ENCODE results near the gene CAVIN3. TPM values are rescaled to one million over a fixed set of nuclear protein-coding genes. Genes with fewer than 3 reads are reported as not detected.

The CAVIN3 gene
- total RNA-seq = 10 to 100 TPM in 2 of 3 donors, 1 to 10 TPM in 1; 8.6 to 26.1 (median 14.0) TPM

DNA sequence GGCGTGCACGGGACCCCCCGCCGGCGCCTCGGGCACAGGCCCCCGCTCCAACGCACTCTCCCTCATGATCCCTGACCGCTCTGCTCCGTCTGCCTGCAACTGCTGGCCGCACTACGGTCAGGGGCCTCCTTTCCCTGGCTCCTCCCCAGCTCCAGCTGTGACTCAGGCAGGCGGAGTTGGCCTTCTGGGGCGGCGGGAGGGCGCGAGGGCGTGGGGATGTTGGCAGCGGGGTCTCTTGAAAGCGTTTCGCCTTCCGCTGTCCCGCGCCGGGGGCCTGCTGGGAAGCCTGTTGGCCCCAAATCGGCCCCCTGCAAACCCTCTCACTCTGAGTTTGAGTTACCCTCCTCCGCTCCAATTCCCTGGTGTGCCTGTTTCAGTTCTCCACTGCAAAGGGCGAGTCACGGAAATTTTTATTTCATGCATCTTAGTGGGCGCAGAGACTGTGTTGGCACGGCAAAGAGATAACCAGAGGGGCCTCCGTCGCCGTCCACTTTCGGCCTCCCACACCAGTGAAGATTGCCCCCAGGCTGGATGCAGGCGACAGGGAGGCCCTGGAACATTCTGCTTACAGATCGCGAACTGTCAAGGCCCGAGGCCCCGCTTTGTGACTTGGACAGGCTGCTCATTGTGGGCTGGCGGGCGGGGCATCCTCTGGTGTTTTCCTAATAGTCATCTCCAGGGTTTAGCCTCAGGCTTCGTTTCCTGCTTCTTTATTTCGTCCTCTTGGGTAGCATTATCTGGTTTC is at the start of gene CAVIN3:
Gene CAVIN3 (minus strand): TSS at position 91 of the 745 bp plus-strand sequence. CDS start 25 bp downstream, at position 66.
- DNase-seq (peak; percentile 9), ATAC-seq (peak; percentile 68 to 71)
- Mint-ChIP-seq H3K4me1 (ENCODE audit: low read depth) (peaks cover 29% of the 10 kb centered on the region), H3K36me3 (ENCODE audit: insufficient read depth) (no peaks in the 10 kb centered on the region), H3K9me3 (no peaks in the 10 kb centered on the region), H3K27me3 (ENCODE audit: low read depth) (peaks cover 49% of the 10 kb centered on the region), H3K4me3 (peak within 1 kb of the TSS; percentile 74)

- no peaks in the 10 kb centered on the region for H3K9me3 Mint-ChIP-seq
- no peak for DNase-seq
- H3K4me3 Mint-ChIP-seq = no peak overlapping the region
- no peaks in the 10 kb centered on the region for H3K36me3 Mint-ChIP-seq (ENCODE audit: insufficient read depth)
- no peak for ATAC-seq
- H3K27me3 Mint-ChIP-seq (ENCODE audit: low read depth) = no peaks in the 10 kb centered on the region
- H3K4me1 Mint-ChIP-seq (ENCODE audit: low read depth) = no peaks in the 10 kb centered on the region
These were observed 45.4 kb upstream of the CAVIN3 start for GRCh38 chr11:6365659-6366058.

- Mint-ChIP-seq H3K36me3 (ENCODE audit: insufficient read depth) (no peaks in the 10 kb centered on the region), H3K4me1 (ENCODE audit: low read depth) (no peaks in the 10 kb centered on the region), H3K4me3 (no peak overlapping the region), H3K27me3 (ENCODE audit: low read depth) (no peaks in the 10 kb centered on the region), H3K9me3 (no peaks in the 10 kb centered on the region)
- ATAC-seq = peak; percentile 89 to 93
- peak; percentile 58 for DNase-seq
These were observed 42.8 kb upstream of the CAVIN3 start for GRCh38 chr11:6362873-6363678.

DNA sequence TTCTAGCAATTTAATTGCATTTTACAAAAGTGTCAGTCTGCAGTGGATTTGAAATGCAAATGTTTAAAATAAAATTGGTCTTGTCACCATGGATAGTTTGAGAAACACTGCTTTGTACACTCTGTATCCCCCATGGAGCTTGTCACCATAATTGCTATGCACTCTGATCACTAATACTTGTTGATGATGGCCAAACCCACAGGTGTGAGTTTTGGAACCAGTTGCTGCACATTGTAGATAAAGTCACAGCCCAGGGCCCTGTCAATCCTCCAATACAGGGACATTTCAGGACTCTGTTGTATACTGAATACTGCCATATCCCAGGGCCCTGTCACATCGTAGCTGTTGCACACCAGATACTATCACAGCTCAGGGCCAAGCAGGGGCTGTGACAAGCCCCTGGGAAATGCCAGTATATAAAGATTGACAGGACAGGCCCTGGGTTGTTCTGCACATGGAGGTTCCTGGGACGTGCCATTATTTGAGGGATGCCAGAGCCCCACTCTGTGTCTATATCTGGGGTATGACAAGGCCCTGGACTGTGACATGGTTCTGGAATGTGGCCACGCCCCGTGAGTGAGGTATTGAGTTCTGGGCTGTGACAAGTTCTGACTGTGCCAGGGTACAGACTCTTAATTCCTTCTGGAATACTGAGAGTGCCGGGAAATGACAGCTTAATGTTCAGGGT is 42.0 kb upstream of the CAVIN3 start:
- no peak for DNase-seq
- no peak overlapping the region for H3K4me3 Mint-ChIP-seq
- no peak for ATAC-seq
- no peaks in the 10 kb centered on the region for H3K36me3 Mint-ChIP-seq (ENCODE audit: insufficient read depth)
- peaks cover under 1% of the 10 kb centered on the region for H3K4me1 Mint-ChIP-seq (ENCODE audit: low read depth)
- H3K9me3 Mint-ChIP-seq = no peaks in the 10 kb centered on the region
- no peaks in the 10 kb centered on the region for H3K27me3 Mint-ChIP-seq (ENCODE audit: low read depth)

GRCh38 chr11:6360183-6360582 is 39.9 kb upstream of the CAVIN3 start:
- no peak for ATAC-seq
- Mint-ChIP-seq H3K4me3 (no peak overlapping the region), H3K9me3 (no peaks in the 10 kb centered on the region), H3K4me1 (ENCODE audit: low read depth) (peaks cover 5% of the 10 kb centered on the region), H3K36me3 (ENCODE audit: insufficient read depth) (no peaks in the 10 kb centered on the region), H3K27me3 (ENCODE audit: low read depth) (no peaks in the 10 kb centered on the region)
- no peak for DNase-seq

DNA sequence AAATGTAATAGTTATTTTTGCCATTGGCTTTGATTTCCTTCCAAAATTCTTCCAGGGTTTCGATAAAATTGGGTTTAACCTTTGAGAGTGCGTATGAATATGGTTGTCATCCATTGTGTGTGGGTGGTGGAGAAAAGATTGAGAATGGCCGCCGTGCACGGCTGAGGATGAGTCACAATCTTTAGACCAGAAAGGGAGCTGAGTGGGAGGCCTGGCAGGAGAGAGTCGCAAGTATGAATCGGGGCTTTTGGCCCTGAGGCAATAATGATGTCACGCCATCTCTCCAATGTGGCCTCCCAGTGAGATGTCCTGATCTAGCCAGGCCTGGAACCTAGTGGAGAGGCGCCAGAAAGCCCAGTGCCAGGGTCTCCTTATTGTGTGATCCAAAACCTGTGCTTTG is 36.9 kb upstream of the CAVIN3 start:
- ATAC-seq (peak; percentile 64 to 84), DNase-seq (no peak)
- peaks cover 5% of the 10 kb centered on the region for H3K4me1 Mint-ChIP-seq (ENCODE audit: low read depth)
- no peaks in the 10 kb centered on the region for H3K36me3 Mint-ChIP-seq (ENCODE audit: insufficient read depth)
- H3K27me3 Mint-ChIP-seq (ENCODE audit: low read depth) = no peaks in the 10 kb centered on the region
- no peak overlapping the region for H3K4me3 Mint-ChIP-seq
- no peaks in the 10 kb centered on the region for H3K9me3 Mint-ChIP-seq

DNA sequence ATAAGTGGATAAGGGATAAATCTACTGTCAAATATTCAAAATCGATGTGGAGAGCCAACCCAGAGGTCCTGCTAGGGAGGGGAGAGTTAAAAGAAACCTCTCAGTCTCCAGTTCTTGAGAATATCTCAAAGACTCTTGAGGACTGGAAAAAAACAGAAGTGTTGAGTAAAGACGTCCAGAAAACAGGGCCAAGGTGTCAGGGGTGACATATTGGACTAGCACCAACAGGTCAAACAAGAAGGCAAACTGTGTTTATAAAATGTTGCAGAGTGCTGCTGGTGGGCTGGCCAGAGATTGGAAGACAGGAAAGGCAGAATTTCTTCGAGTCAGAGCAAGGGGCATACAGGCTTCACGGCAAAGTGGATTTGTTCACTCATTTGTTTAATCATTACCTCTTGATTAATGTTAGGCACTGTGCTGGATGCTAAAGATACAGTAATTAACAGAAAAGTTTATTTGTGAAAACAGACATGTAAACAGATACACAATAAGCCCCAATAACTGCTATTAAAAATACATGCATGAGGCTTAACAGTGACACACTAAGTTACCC is 36.3 kb upstream of the CAVIN3 start:
- Mint-ChIP-seq H3K9me3 (no peaks in the 10 kb centered on the region), H3K4me1 (ENCODE audit: low read depth) (peaks cover 11% of the 10 kb centered on the region), H3K4me3 (no peak overlapping the region), H3K27me3 (ENCODE audit: low read depth) (no peaks in the 10 kb centered on the region), H3K36me3 (ENCODE audit: insufficient read depth) (no peaks in the 10 kb centered on the region)
- ATAC-seq (no peak), DNase-seq (no peak)

- Mint-ChIP-seq H3K4me1 (ENCODE audit: low read depth) (peaks cover 11% of the 10 kb centered on the region), H3K27me3 (ENCODE audit: low read depth) (no peaks in the 10 kb centered on the region), H3K36me3 (ENCODE audit: insufficient read depth) (no peaks in the 10 kb centered on the region), H3K9me3 (no peaks in the 10 kb centered on the region), H3K4me3 (no peak overlapping the region)
- DNase-seq = no peak
- ATAC-seq = no peak
These were observed 34.6 kb upstream of the CAVIN3 start for GRCh38 chr11:6354651-6355485.

DNA sequence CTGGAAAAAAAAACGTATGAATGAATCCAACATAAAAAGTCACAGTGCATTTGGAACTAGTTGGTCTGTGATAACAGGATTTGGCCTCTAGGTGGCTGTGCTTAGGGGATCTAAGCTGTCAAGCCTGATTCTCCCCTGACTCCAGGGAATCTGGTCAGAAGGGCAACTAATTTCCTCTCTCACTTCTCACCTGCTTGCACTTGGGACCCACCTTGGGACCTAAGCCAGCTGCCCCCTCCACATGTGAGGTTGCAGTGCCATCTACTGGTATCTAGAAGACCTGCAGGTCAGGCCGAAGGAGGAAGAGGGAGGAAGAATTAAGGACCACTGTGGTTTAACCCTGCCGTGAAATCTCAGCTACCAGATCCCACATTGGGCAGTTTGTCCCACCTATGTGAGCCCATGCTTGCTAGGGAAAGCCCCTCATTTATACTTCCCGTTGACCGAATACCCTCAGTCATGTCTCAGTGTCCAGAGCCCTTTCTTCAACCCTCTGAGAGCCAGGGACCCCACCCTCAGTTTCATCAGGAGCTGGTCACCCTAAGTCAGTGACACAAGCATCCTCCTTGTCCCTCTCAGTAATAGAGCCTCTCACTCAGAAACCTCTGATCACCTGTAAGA is 33.2 kb upstream of the CAVIN3 start:
- H3K27me3 Mint-ChIP-seq (ENCODE audit: low read depth) = no peaks in the 10 kb centered on the region

GRCh38 chr11:6351782-6352382 is 31.6 kb upstream of the CAVIN3 start:
- ATAC-seq (peak; percentile 69 to 81), DNase-seq (no peak)
- no peaks in the 10 kb centered on the region for H3K9me3 Mint-ChIP-seq
- H3K36me3 Mint-ChIP-seq (ENCODE audit: insufficient read depth) = no peaks in the 10 kb centered on the region
- H3K4me3 Mint-ChIP-seq = no peak overlapping the region
- peaks cover 7% of the 10 kb centered on the region for H3K4me1 Mint-ChIP-seq (ENCODE audit: low read depth)
- H3K27me3 Mint-ChIP-seq (ENCODE audit: low read depth) = no peaks in the 10 kb centered on the region

More for the DNA sequence above, 33.2 kb upstream of the CAVIN3 start:
- H3K4me1 Mint-ChIP-seq (ENCODE audit: low read depth) = peaks cover 11% of the 10 kb centered on the region
- no peak overlapping the region for H3K4me3 Mint-ChIP-seq
- peak; percentile 45 for DNase-seq
- H3K9me3 Mint-ChIP-seq = no peaks in the 10 kb centered on the region
- ATAC-seq = peak; percentile 63 to 73
- H3K36me3 Mint-ChIP-seq (ENCODE audit: insufficient read depth) = no peaks in the 10 kb centered on the region

DNA sequence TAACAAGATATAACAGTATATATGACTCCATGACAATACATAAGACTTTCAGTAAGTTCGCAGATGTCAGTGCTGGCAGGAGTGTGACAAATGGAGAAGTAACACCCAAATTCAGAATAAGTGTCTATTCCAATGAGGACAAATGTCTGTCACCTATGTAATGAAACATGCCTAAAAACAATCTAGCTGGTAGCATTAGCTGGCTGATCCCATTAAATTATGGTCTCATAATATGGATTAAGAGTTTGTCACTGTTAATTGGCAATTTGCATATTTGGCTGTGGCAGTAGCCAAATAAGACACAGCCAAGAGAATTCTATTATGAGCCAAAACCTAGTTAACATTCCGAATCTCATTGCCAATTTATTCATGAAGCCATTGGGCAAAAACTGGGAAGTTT is 30.2 kb upstream of the CAVIN3 start:
- no peak overlapping the region for H3K4me3 Mint-ChIP-seq
- H3K9me3 Mint-ChIP-seq = no peaks in the 10 kb centered on the region
- no peak for ATAC-seq
- peaks cover 2% of the 10 kb centered on the region for H3K27me3 Mint-ChIP-seq (ENCODE audit: low read depth)
- H3K36me3 Mint-ChIP-seq (ENCODE audit: insufficient read depth) = no peaks in the 10 kb centered on the region
- DNase-seq = no peak
- peaks cover 7% of the 10 kb centered on the region for H3K4me1 Mint-ChIP-seq (ENCODE audit: low read depth)

GRCh38 chr11:6350043-6350442 is 29.7 kb upstream of the CAVIN3 start:
- Mint-ChIP-seq H3K27me3 (ENCODE audit: low read depth) (peaks cover 2% of the 10 kb centered on the region), H3K4me1 (ENCODE audit: low read depth) (peaks cover 7% of the 10 kb centered on the region), H3K9me3 (no peaks in the 10 kb centered on the region), H3K36me3 (ENCODE audit: insufficient read depth) (no peaks in the 10 kb centered on the region), H3K4me3 (no peak overlapping the region)
- DNase-seq (no peak), ATAC-seq (no peak)

- H3K36me3 Mint-ChIP-seq (ENCODE audit: insufficient read depth) = no peaks in the 10 kb centered on the region
These were observed 25.1 kb upstream of the CAVIN3 start for GRCh38 chr11:6345366-6345765.

More at GRCh38 chr11:6345366-6345765, 25.1 kb upstream of the CAVIN3 start:
- no peak for DNase-seq
- Mint-ChIP-seq H3K9me3 (no peaks in the 10 kb centered on the region), H3K4me3 (no peak overlapping the region), H3K4me1 (ENCODE audit: low read depth) (no peaks in the 10 kb centered on the region), H3K27me3 (ENCODE audit: low read depth) (peaks cover 2% of the 10 kb centered on the region)
- no peak for ATAC-seq

Data from activated T-cell treated with anti-CD3 and anti-CD28 coated beads, Interleukin-2, amount 50 U/mL, for 4 hours (primary cell).